ENCODE measurements around the gene CCL8.
"Not testable (repeated sequence)": the region's sequence is repeated elsewhere in the genome, so short reads cannot be mapped to it uniquely, and the experiment has no call there.

Gene CCL8

GRCh38 chr17:34318474-34318873 is 761 bp upstream of the CCL8 start:
- no peak for DNase-seq

GRCh38 chr17:34321964-34322363 is 2.7 kb downstream of the CCL8 start:
- no peak for DNase-seq

- not testable (repeated sequence) for DNase-seq
Measured at GRCh38 chr17:34327580-34327979, 8.3 kb downstream of the CCL8 start.

- DNase-seq: no peak
Measured at GRCh38 chr17:34337701-34338100, 18.5 kb downstream of the CCL8 start.

GRCh38 chr17:34339138-34339770 is 20.0 kb downstream of the CCL8 start:
- no peak for DNase-seq

GRCh38 chr17:34341916-34342315 is 22.7 kb downstream of the CCL8 start:
- no peak for DNase-seq

- DNase-seq: no peak
Measured at GRCh38 chr17:34347063-34347462, 27.8 kb downstream of the CCL8 start.

- DNase-seq: no peak
Measured at GRCh38 chr17:34349751-34350150, 30.5 kb downstream of the CCL8 start.

- no peak for DNase-seq
Measured at GRCh38 chr17:34351096-34351495, 31.9 kb downstream of the CCL8 start.

GRCh38 chr17:34352191-34352590 is 33.0 kb downstream of the CCL8 start:
- no peak for DNase-seq

GRCh38 chr17:34354637-34355036 is 35.4 kb downstream of the CCL8 start:
- DNase-seq: no peak

- DNase-seq: no peak
Measured at GRCh38 chr17:34356194-34356593, 37.0 kb downstream of the CCL8 start, which contains the start of gene CCL13. Gene CCL13, plus strand, starts transcription at chr17:34356480. Its CDS starts 47 bp downstream, at chr17:34356527.

GRCh38 chr17:34357398-34357797 is 38.2 kb downstream of the CCL8 start:
- DNase-seq: no peak

GRCh38 chr17:34358631-34359030 is 39.4 kb downstream of the CCL8 start:
- DNase-seq: no peak

- DNase-seq: no peak
Measured at GRCh38 chr17:34360601-34361270, 41.5 kb downstream of the CCL8 start.

GRCh38 chr17:34361478-34362061 is 42.3 kb downstream of the CCL8 start:
- peak; percentile 73 to 79 for DNase-seq

- DNase-seq: no peak
Measured at GRCh38 chr17:34363183-34363661, 44.0 kb downstream of the CCL8 start, which contains the start of gene CCL1. Gene CCL1, minus strand, starts transcription at chr17:34363233. Its CDS starts 72 bp downstream, at chr17:34363161.

GRCh38 chr17:34364751-34365150 is 45.5 kb downstream of the CCL8 start:
- no peak for DNase-seq

- DNase-seq: no peak
Measured at GRCh38 chr17:34365340-34365739, 46.1 kb downstream of the CCL8 start.

- no peak for DNase-seq
Measured at GRCh38 chr17:34366010-34366409, 46.8 kb downstream of the CCL8 start.

- no peak for DNase-seq
Measured at GRCh38 chr17:34366529-34367107, 47.4 kb downstream of the CCL8 start.

- DNase-seq: no peak
Measured at GRCh38 chr17:34367486-34368195, 48.4 kb downstream of the CCL8 start.

Measured in NCI-H2081 (cell line).